Measurements from ENCODE around the gene RASGRP1.
A peak's percentile ranks its signal among the peaks of the same experiment; 100 is the strongest.
"Not testable (repeated sequence)": the region's sequence is repeated elsewhere in the genome, so short reads cannot be mapped to it uniquely, and the experiment has no call there.

RASGRP1 gene

DNA sequence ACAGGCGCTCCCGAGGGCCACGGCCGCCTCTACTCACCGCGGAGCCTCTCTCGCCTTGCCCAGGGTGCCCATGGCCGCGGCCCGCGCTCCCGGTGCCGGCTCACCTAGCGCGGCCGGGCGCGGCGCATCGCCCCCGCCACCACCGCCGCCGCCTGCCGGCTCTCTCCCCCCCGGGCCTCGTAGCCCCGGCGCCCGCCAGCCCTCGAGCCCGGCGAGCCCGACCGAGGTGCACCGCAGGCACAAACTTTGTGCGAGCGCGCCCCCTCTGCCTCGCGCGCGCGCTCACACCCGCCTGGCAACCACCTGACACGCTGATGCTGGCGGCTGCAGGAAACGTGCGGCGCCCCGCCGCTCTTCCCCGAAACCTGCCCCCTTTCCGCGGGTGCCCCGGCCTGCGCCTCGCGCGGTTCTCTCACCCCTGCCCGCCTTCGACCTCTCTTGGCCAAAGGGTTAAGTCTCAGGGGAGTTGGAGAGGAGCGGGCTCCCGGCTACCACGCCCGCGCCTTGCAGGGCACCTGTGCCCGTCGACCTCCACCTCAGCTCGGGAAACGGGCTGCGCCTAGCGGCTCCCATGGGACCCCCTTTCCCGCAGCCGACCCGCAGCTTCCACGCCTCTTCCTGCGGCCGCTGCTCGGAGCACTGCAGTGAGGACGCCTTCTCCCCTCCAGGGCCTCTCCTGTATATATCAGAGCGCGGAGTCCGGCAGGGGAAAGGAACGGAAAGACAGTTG is at the start of gene RASGRP1:
Gene RASGRP1, minus strand, starts transcription at position 258 of the 730 bp plus-strand sequence. Its CDS starts 186 bp downstream, at position 72.
- peak; percentile 33 for DNase-seq

DNA sequence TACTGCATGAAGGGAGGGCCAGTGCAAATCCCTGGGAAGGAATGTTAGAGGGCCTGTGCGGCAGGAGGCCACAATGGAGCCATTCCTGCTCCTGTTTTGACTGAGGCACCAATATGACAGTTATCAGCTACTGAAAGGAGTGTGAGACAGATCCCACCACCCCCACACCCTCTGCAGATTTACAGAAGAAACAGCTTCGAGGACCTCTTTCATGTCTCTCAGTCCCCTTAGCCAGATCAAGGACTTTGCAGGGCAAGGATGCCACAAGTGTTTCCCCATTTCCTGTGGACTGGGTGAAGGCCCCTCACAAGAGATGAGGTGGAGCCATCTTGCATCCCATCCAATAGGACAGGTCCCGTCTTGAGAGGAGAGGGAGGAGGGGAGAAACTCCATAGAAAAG is 48.5 kb upstream of the RASGRP1 start:
- no peak for DNase-seq

DNA sequence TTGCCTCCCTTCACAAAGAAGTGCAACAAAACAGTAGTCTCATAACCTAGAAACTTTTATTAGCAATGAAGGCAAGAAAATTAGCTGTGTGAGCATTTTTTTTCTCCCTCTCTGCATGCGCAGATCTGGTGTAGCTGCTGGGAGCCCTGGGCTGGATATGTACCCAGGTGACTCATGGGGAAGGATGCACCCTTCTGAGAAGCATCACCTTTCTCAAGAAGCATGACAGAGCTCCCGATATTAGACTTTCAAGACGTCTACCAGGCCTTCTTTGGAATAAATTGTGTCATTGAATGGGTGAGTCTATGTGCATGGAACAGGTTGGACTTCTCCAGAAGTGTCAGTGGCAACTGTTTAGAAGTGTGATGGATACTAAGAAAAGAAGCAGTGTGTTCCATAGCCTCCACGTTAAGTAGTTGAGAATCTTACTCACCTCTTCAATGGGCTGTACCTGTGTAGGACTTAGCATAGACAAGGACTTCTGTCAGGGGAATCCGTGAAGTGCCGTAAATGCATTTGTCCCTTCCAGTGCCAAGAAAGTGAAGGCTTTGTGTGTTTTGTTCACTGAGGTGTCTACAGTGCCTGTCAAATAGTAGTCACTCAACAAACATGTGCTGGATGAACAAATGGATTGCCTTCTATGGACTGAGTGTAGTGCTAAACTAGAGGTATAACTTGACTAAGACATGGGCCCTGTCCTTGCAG is 47.7 kb upstream of the RASGRP1 start:
- no peak for DNase-seq

DNA sequence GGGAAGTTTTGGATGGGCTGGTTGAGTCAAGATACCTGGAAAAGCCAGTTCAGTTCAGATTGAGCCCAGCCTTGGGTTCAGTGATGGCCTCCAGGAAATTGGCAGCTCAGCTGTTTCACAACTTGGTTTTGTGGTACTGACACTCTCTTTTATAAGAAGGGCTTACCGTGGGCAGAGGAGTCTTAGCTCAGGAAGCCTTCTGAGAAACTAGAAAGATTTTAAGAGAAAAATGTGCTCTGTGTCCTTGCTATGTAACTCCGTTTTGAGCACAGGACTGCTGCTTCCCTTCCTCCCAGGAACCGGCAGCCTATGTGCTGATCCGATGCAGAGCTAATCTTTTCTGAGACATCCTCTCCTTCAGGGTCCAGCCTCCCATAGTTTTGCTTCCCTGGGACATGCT is 46.6 kb upstream of the RASGRP1 start:
- DNase-seq: no peak

DNA sequence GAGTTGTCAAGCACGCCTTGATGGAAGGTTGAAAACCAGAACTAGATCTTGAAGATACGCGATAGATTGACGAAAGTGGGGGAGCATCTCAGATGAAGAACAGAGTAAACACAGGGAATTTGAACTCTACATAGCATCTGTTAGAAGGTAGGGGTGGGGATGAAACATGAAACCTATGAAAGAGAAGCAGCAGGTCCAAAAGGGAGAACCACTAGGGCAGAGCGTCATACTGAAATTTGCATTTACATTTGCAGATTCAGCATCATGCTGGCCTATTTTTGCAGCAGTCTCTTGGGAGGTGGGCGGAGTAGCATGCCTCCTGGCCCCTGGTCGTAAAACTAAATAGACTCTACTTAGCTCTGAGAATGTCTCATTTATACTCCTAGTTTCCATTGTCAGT is 46.1 kb upstream of the RASGRP1 start:
- DNase-seq: no peak

DNA sequence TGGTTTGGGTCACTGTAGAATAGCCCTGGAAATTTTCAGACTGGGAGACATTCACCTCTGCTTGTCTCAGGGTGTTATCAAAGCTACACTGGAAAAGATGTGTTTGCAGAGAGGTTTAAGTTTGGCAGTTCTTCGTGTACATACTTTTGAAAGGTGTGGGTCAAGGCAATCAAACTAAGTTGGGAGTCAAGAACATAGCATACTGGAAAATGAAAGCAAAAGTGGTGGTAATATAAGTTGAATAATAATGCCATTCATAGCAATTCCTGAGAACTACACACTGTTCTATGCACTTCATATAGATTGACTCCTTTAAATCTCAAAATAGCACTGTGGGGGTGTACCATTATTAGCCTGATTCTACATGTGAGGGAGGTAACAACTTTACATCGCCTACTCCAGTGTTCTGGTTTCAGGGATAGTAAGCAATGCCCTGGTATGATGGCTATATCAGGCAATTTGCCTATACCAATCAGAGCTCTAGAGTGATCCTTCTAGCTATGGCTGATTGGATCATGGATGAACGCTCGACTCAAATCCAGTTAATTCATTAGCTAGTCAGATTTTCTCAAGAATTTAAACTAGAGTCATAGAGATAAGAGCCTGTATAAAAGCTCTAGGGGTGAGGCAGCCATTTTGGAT is 44.6 kb upstream of the RASGRP1 start:
- DNase-seq: no peak

DNA sequence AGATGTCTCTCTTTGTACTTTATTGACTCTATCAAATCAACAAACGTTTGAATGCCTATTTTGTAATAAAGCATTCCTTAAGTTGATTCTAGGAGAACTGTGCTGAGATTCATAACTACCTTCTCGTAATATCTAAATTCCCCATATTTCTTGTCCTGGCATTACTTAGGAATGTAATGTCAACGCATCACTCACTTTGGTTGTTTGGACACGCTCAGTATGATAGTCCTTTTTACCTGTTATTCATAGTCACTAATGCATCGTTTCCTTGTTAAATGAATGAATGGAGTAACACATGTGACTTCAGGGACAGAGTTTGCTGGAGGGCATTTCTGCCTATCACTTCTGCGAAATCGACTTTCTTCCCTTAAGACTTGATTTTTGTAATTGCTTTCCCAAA is 44.1 kb upstream of the RASGRP1 start:
- DNase-seq: no peak

DNA sequence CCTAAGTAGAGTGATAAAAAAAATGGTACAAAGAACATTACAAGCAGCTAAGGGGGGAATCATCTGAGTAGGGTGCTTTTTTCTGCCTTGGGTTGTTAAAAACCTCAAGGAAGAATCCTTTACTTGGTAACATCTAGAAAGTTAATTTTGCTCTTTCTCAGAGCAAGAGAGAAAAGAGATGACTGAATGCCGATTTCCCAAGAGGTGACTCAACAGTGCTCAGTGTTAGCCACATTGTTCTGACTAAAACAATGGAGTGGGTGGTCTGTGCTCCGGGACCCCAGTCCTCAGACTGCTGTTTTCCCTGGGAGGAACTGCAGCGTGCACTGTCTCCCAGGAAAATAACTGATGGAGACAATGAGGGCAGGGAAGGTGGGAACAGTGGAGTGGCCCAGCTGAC is 41.1 kb upstream of the RASGRP1 start:
- DNase-seq: no peak

DNA sequence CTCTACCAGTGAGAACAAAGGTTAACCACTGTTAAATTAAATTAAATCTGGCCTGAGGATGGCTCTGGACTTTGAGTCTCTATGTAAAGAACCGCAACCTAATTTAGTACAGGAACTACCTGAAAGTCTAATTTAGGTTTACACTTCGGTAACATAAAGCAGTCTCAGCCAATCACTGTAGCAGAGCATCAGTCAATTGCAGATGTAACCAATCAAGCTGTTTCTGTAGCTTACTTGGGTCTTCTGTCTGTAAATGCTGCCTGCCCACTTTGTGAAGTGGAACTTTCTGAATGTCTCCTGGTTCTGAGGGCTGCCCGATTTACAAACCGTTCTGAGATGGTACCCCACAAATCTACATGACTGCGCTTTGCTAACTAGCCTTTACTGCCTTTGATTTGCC is 39.1 kb upstream of the RASGRP1 start:
- DNase-seq: no peak

DNA sequence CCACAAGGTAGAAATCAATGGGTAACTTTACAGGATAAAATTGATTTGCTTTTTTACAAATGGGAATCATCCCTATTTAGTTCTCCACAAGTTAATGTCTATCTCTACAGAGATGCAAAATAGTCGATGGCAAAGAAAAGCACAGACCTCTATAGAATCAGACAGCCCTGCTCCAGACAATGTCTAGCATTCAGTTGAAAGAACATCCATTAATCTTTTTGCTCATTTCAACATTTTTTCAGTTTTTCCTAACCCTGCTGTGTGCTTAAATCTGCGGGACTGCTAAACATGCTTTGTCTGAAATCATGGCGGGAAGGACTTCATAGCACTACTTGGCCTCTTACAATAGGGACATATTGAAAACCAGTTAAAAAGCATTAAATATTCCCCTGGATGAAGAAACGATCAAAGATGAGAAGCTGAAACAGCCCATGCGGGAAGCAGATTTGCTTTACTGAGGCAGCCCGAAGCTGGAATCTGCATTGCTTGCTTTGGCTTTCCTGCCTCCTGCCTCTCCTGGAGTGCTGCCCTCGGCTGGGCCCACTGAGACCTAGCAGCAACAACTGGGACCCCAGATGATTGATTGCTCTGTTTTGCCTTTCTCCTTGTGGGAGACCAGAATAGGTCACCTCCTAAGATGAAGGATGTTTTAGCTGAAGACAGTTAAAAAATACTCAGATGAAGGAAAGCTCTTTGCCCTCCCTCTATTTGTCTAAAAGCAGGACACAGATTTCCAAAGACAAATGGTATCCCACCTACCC is 38.5 kb upstream of the RASGRP1 start:
- DNase-seq: no peak

DNA sequence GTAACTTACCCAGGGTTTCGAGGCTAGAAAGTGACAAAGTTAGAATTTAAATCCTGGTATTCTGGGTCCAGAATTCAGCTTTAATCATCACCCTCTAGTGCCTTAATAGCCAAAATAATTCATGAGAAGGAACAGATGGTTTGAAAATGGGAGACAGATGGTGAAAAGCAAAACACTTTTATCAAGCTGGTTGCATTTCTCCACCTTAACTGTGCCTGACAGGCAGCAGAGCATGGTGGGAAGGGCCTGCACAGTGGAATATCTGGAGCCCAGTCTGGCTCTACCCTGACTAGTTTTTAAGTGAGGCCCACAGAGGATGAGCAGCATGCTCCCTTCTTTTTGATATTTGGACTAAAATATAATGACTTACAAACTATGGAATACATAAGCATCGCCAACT is 35.6 kb upstream of the RASGRP1 start:
- DNase-seq: no peak

DNA sequence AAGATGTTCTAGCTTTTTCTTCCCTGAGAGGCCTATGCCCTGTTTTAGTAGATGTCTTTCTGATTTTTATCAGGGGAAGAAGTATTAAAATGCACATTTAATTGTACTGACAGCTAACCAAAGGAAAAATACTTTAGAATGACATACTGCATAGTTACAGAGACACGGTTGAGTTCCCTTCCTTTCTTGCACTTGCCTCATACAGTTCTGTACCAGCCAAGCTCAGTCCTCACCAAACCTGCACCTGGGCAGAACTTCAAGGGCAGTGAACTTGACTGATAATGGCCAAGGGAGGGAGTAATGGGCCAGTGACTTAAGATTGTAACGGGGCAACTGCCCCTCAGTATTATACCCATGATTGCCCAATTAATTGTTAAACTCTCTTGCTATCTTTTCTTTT is 34.1 kb upstream of the RASGRP1 start:
- DNase-seq: no peak

DNA sequence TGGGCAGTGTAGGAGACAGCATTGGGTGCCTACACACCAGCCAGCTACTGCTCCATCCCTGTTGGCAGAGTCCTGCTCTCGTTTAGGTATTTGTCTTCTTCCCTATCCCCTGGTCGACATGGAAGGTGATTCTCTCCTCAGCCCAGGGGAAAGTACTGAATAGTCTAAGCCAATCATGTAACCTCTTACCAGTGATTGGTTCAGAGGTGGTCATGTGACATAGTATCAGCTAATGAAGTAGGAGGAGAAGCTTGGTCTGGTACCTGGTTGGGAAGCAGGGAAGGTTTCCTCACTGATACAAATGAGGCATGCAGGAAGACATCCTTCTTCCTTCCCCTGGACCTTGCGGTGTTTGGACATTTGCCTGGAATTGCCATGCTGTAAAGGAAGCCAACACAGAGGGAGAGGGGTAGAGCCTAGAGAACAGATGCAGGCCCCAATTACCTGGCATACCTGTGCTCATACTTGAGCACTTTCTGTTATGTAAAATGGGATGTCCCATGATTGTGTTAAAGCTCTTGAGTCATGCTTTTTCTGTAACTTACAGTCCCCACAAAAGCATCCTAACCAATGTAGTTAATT is 32.7 kb upstream of the RASGRP1 start:
- no peak for DNase-seq

DNA sequence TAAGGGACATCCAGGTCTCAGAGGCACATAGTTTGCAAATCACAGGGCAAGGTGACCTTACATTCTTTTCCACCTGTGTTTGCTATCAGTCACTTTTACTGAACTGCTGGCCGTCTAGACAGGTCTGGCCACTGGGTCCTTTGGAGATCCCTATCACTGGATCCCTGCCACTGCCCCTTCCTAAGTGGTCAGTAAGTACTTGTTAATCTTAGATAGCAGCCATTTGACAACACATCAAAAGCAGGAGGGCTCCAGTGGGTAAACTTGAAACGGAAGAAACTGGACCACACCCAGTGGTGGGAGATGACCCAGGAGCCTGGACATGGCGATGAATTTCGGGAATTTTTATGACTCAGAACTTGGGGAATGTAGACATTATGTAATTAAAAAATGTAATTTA is 28.9 kb upstream of the RASGRP1 start:
- DNase-seq: peak; percentile 32

DNA sequence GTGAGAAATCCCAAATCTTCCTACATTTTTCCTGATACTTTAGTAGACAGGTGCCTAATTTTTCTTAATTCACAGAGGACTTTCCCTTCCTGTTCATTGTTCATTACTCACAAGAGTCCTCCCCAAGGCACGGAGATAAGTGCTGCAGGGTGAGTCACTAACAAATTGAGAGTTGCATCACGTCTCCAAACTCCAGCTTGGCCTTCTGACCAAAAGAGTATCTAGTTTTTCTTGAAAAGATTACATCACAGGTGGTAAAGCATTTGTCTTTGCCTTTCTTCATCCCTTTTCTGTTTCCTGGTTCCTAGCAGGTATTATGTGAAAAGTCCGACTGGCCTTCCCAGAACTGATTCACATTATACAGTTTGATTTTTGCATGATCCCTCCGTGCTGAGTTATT is 24.9 kb upstream of the RASGRP1 start:
- peak; percentile 86 for DNase-seq

DNA sequence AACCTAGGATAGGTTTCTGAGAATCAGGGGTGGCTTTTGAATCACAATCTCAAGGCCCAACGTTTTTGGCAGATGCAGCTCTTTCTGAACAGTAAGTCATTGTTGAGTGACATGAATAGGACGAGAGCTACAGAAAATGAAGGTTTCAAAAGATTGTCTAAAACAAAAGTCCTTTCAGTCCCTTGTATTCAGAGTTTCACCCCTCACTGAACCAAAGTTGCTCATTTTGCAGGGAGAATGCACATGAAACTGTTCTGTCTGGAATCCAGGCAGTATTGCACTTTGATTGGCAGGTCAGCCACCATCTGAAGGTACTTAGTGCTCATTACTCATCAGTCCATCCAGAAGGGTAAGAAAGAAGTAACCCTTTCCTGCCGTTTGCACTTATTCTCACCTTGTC is 24.1 kb upstream of the RASGRP1 start:
- DNase-seq: peak; percentile 11

DNA sequence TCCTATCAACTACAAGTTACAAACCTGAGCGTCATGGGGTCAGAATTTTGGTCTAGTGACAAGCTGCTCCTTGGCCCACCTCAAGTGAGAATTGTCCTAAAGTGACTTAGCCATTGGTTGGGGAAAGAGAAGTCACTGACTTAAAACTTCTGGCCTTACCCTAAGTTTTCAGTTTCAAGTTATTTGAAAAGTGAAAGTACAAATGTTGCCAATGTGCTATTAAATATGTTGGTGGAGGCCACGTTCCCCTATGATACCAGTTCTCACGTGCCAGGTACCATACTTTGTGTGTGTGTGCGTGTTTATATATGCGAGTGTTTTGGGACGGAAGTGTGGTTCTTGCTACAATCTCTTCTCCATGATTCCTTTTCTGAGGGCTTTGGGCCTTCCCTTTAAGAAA is 22.6 kb upstream of the RASGRP1 start:
- DNase-seq: no peak

DNA sequence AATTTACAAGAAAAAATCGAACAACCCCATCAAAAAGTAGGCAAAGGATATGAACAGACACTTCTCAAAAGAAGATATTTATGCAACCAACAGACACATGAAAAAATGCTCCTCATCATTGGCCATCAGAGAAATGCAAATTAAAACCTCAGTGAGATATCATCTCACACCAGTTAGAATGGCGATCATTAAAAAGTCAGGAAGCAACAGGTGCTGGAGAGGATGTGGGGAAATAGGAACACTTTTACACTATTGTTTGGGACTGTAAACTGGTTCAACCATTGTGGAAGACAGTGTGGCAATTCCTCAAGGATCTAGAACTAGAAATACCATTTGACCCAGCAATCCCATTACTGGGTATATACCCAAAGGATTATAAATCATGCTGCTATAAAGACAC is 21.4 kb upstream of the RASGRP1 start:
- DNase-seq: not testable (repeated sequence)

DNA sequence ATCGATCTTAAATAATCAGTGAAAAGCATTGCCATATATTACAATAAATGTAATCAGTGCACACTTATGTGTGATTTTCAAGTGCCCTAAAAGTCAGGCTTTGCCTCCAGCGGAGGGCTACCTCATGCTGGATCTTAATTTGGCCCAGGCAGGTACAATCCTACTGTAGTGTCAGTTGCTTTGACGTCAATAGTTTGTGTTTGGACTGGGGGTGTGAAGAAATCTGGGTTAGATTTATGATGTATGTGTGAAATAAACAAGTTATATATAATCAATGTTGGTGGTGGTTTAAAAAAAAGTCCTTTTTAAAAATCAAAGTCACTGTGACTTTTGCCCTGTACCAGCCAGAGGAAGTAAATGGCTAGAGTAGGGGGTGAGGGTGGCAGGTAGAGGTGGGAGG is 14.0 kb upstream of the RASGRP1 start:
- no peak for DNase-seq

DNA sequence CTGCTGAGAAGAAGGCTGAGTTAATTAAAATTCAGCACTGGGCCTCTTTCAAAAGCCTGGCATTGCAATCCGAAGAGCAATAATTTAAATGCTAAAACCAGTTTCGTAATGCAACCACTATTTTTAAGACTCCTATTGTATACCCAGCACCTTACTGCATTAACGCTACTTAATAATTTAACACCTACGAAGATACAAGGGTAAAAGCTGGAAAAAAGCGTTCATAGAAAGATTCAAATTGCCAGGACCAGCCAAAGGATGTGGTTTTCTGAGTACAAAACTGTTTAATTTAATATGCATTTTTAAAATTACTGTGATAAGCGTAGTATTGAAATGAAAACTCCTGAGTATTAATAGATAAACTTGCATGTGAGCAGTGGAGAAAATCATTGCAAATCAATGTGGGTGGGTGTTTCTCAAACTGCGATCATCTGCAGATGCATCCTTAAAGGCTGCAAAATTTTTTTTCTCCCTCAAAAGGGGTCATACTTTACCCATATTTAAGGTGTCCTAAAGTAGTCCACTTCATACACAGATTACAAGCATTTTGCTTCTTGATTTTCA is 12.9 kb upstream of the RASGRP1 start:
- no peak for DNase-seq

DNA sequence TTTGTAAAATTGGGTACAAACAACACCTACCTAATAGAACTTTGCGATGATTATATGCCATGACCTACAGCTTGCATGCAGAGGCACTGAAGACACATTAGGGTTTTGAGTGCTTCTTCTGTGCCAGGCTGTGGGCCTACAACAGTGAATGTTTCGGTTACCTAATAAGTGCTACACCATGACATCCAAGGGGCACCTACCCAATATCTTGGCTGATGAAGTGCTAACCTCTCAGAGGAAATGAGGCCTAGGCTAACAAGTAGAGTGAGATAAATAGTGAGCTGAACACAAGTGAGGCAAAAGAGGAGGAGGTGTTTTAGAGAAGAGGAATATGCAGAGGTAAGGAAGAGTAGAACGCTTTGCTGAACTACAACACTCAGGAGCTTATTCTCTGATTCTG is 12.2 kb upstream of the RASGRP1 start:
- no peak for DNase-seq

DNA sequence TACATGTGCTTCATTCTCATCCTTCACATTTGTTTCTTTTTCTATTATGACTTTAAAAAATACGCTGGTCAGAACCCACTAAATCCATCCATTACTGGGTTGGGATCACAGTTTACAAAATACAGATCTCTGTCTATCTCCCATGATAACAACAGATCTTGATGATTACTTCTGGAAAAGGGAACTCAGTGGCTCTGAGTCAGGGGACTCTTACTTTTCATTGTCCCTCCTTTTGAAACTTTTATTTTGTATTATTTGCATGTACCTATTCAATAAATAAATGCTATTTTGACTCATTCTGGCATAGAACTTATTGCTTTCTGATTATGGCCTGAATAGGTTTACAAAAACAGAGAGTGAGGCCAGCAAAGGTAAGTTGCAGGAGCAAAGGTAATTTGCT is 11.6 kb upstream of the RASGRP1 start:
- DNase-seq: no peak

DNA sequence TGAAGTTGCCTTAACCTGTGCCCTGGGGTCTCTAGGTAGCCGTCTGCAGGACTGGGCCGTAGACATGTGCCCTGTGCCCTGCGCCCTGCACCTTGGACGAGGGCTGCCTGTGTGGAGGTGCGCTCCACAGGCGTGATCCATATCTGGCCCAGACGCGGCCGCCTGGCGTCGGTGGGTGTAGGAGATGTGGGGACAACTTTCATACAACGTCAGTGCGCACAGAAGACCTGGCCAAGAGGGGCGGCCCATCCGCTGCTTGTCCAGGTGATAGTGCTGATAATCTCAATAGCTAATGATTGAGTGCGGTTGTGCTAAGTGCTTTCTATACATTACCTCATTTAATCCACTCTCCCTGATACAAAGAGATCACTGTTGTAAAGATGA is 665 bp upstream of the RASGRP1 start:
- DNase-seq: no peak
